Measurements from ENCODE around the gene YOD1.
"Not testable (repeated sequence)": the region's sequence is repeated elsewhere in the genome, so short reads cannot be mapped to it uniquely, and the experiment has no call there.

The YOD1 gene

GRCh38 chr1:207048041-207048440 lies 3.0 kb downstream of the YOD1 start:
- DNase-seq = no peak

- no peak for DNase-seq
These were observed 3.5 kb downstream of the YOD1 start for GRCh38 chr1:207047505-207047904.

GRCh38 chr1:207045453-207045852 lies 5.6 kb downstream of the YOD1 start:
- DNase-seq = no peak

DNA sequence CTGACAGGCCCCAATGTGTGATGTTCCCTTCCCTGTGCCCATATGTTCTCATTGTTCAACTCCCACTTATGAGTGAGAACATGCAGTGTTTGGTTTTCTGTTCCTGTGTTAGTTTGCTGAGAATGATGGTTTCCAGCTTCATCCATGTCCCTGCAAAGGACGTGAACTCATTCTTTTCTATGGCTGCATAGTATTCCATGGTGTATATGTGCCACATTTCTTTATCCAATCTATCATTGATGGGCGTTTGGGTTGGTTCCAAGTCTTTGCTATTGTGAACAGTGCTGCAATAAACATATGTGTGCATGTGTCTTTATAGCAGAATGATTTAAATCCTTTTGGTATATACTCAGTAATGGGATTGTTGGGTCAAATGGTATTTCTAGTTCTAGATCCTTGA lies 9.6 kb downstream of the YOD1 start:
- DNase-seq = not testable (repeated sequence)

DNA sequence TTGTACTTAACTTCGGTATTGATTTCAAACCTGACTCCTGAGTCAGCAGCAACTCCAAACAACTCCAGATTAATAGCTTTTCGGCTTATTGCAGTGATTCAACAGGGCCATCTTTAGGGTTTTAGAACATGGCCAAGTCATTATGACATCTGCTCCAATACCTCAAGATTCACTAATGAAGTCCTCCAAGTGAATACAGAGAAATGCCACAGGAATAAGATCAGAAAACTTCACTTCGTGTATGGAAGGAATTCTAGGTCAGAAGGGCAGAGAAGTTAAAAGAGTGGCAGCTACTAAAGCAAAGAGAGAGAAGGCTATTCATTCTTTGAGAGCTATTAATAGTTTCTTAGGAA lies 10.9 kb downstream of the YOD1 start:
- DNase-seq = no peak

DNA sequence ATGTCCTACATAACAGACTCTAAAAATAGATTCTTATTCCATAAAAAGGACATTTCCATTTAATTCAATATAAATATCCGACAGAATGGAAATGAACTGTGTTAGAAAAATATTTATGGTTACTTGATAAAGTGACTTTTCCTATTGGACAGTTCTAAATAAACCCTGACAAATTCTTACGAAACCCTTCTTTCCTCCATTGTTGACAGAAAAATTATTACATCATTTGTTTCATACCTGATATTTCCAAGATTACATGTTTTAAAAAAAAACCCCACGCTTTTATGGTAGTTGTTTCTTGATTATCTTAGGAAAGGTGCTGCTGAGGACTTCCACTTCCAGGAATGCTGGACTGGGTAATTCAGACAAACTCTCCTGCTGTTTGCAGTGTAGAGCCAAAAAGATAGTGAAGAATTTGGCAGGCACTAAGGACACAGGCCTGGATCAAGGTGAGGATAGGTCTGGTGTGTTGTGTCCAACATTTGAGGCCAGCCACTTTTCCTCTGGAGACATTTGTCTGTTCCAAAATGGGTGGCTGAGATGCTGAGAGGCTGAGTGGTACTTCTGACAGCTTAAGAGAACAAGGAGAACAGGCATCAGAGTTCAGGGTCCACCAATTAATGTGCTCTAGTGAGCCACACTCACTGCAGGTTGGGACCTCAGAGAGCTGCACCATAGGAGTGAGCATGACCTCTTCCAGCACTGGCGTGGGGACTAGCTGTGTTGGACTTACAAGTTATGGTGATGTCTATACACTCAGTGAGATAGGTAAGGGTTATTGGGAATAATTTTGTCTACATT lies 11.4 kb downstream of the YOD1 start:
- no peak for DNase-seq

- DNase-seq = no peak
These were observed 14.1 kb downstream of the YOD1 start for GRCh38 chr1:207036865-207037264.

DNA sequence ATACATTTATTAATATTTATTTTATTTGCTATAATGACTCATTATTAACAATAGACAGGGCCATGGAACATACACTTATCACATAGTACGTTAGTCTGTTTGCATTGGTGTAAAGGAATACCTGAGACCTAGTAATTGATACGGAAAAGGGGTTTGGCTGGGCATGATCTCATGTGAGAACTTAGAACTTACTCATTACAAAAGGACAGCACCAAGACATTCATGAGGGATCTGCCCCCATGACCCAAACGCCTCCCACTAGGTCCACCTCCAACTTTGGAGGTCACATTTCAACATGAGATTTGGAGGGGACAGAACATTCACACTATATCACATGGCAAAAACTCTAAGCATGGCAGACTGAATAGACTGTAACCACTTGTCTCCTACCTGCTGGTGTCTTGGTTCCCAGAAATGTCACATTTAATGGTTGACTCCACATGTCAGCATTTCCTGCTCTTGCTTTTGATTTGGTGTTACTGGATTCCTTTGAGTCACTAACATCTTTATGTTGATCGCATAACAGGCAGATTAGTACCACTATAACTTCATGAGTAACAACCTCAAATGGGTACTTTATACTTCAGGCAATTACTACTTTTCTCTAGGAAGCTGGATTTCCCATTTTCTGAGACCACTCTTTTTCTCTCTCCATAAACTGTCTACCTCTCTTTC lies 15.0 kb downstream of the YOD1 start:
- DNase-seq = no peak

- DNase-seq = no peak
These were observed 16.0 kb downstream of the YOD1 start for GRCh38 chr1:207034998-207035397.

DNA sequence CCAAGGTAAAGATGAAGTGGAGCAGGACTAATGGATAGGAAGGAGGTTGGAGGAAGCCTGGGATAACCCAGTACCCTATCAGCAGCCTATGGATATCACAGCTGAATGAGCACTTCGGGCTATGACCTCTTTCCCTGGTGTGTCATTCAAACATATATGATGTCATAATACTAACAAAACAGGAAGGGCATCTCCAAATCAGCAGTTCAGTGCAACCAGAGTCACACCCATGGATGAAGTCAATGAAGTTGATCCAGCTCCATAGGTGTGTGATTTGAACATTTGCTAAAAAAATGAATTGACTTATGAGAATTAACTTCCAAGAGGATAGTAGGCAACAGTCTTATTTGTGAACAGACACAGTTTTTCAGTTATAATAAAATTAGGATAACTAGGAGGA lies 16.8 kb downstream of the YOD1 start:
- no peak for DNase-seq

- DNase-seq = no peak
These were observed 17.7 kb downstream of the YOD1 start for GRCh38 chr1:207033302-207033701.

GRCh38 chr1:207032528-207033017 lies 18.4 kb downstream of the YOD1 start, which contains the start of gene C1orf116:
TSS of gene C1orf116 (minus strand) at chr1:207032756. CDS start at chr1:207027598, 5,158 bp downstream.
- DNase-seq = peak; percentile 43

DNA sequence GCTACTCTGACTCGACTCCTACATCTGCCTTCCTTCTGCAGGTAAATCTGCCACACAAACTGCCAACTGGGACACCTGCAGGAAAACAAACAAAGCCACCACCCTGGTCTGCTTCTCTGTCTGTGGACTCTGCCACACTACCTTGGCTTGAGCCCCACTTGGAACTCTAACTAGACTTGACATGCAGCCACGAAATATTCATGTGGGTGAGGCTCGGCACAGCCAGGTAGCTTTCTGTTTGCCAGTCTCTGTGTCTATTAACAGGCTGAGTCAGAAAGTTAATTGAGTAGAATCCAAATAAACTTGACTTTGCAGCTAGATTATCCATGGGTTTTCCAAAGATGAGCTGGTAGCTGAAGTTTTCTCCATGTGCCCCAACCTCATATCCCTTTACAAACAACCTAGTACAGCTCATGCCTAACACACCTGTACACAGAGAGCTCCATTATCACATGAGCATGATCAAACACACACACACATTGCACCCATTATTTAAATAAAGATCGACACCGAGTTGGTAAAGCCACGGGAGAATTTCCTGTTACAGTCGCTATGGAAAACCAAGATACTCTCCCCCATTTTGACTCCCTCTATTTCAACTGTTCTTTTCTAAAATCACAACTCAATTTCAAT lies 19.3 kb downstream of the YOD1 start:
- no peak for DNase-seq

GRCh38 chr1:207031016-207031415 lies 20.0 kb downstream of the YOD1 start:
- no peak for DNase-seq

- DNase-seq = no peak
These were observed 20.4 kb downstream of the YOD1 start for GRCh38 chr1:207030522-207031009.

GRCh38 chr1:207029701-207030521 lies 21.1 kb downstream of the YOD1 start:
- no peak for DNase-seq

DNA sequence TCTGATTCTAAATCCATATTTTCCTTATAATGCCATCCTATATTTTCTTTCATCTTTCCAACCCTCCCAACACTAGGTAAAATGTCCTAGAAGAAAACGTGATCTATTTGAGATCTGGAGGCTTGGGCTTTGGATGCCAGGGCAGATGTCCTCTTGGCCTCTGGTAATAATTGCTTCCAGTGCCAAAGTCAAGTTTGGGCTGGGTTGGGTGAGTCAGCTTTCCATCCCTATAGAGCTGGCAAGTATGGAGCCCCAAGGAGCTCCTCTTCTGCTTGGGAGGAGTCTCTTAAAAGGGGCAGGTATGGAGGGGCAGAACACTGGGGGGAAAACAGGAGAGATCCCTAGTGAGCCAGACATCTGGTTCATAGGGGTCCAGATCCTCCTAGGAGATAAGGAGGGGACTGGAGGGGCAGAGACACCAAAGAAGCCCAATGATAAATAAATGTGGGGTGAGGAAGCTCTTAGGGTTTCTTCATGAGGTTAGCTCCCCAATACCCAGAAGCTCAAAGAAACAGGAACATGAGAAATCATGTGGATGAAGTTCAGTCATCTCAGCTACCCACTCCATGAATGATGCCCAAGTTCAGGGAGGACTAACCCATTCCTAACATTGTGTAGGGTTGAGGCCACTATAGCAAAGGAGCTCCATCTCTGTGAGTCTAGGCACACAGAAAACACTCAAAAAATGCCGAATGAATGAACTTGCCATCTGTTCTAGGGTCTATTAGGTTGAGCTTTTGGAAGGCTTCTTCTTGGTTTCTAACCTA lies 21.9 kb downstream of the YOD1 start:
- DNase-seq = no peak

DNA sequence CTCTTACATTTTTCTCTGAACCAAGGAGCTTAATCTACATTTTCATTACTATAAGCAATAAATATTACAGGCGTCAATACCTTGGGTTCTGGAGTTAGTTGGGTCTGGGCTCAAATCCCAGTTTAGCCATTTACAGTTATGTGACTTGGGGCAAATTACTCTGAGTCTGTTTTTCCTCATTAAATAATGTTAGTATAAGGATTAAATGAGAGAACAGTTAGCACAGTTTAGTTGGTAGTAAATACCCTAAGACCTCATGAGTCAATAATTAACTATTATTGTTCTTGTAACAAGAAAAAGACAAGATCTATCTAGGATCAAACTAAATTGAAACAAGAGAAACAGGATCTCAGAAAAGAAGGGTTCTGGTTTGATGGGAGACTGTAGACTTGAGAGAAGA lies 23.1 kb downstream of the YOD1 start:
- no peak for DNase-seq

- DNase-seq = no peak
These were observed 23.7 kb downstream of the YOD1 start for GRCh38 chr1:207027206-207027777.

- no peak for DNase-seq
These were observed 24.9 kb downstream of the YOD1 start for GRCh38 chr1:207026104-207026534.

GRCh38 chr1:207025146-207025880 lies 25.7 kb downstream of the YOD1 start:
- DNase-seq = no peak

Data from hematopoietic multipotent progenitor cell treated with erythropoietin and hydrocortisone succinate and interleukin-3 and kit ligand, for 6 days (in vitro differentiated cells).